CD4-positive, alpha-beta T cell treated with Interleukin-17A for 4 hours (primary cell): ENCODE results near the gene SP1.
A peak's percentile ranks its signal among the peaks of the same experiment; 100 is the strongest.
"Not testable (repeated sequence)": the region's sequence is repeated elsewhere in the genome, so short reads cannot be mapped to it uniquely, and the experiment has no call there.

ENCODE experiments used
- DNase-seq: peaks from one replicate; pipeline ENCODE4 v3.0.0-alpha.2; 2020; ENCODE audit warnings: mixed read lengths

The SP1 gene

GRCh38 chr12:53380104-53380793 lies at the start of gene SP1:
SP1 (plus strand) TSS chr12:53380176; CDS start chr12:53380292, 116 bp downstream.
- peak; percentile 94 for DNase-seq

DNA sequence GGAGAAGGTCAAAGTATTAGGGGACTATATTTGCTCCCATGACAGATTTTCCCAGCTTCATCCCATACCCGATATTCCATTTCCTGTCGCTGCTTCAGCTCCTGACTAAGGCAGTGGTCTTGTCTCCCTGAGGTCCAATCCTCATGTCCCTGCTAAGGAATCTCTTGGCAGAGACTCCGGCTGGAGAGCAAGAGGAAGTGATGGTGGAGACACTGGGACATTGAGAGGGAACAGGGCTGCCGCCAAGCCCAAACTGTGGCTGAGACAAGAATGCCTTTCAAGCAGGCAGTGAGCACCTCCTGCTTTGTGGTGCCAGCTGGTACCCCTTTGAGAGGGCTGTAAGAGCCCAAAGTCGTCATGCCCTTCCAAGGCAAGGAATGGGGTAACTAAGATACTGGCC lies 49.3 kb upstream of the SP1 start:
- no peak for DNase-seq

DNA sequence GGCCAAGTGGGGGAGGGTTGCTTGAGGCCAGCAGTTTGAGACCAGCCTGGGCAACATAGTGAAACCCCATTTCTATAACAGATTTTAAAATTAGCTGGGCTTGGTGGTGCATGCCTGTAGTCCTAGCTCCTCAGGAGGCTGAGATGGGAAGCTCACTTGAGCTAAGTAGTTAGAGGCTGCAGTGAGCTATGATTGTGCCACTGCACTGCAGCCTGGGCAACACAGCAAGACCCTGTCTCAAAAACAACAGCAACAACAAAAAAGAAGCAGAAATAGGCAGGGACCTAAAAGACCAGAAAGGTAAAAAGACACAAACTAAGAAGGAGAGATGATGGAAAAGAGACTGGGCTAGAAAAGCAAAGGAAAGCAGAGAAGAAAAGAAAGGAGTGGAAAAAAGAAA lies 47.6 kb upstream of the SP1 start:
- DNase-seq: not testable (repeated sequence)

DNA sequence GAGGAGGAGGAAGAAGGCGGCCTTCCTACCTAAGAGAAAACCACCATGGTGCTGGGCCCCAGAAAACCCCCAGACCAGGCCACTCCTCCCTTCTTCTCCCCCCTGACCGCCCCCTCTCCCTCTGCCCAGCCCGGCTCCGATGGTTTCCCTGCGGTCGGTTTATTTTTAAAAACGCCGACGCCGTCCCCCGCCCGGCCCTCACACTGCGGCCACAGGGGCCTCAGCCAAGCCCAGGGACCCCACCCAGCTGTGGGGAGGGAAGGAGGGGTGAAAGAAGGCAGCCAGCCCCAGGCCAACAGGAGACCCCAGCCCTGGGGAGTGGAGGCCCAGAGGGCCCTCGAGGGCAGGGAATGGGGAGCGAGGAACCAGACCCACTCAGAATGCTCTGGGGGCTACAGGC lies 47.2 kb upstream of the SP1 start:
- no peak for DNase-seq

- DNase-seq: no peak
Observed at GRCh38 chr12:53333289-53333688, 46.7 kb upstream of the SP1 start.

GRCh38 chr12:53333845-53334244 lies 46.1 kb upstream of the SP1 start:
- DNase-seq: no peak

DNA sequence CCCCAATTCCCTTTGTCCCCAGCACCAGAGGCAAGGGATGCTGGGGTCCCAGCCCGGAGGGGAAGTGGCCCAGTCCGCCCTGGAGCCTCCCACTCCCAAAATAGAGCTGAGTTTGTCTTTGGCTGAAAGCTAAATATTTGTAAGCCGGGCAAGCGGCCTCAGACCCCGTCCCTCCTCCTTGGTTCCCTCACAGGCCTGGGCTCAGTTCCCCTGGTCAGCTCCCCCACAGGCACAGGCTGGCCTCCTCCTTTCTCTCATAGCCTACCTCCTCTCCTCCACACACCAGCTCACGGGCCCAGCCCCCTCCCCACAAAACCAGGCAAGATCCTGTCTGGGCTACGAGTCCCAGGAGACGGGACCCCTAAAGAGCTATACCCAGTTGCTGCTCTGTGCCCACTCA lies 45.2 kb upstream of the SP1 start:
- no peak for DNase-seq

- DNase-seq: no peak
Observed at GRCh38 chr12:53336181-53336681, 43.7 kb upstream of the SP1 start, which contains the start of gene SP7. SP7 (minus strand) TSS chr12:53336354; CDS start chr12:53335646, 708 bp downstream.

- no peak for DNase-seq
Observed at GRCh38 chr12:53338017-53338416, 42.0 kb upstream of the SP1 start.

- no peak for DNase-seq
Observed at GRCh38 chr12:53338916-53339315, 41.1 kb upstream of the SP1 start.

- DNase-seq: no peak
Observed at GRCh38 chr12:53340398-53340797, 39.6 kb upstream of the SP1 start.

- no peak for DNase-seq
Observed at GRCh38 chr12:53343449-53343848, 36.5 kb upstream of the SP1 start.

GRCh38 chr12:53343969-53344368 lies 36.0 kb upstream of the SP1 start:
- peak; percentile 28 for DNase-seq

- DNase-seq: no peak
Observed at GRCh38 chr12:53344487-53344823, 35.5 kb upstream of the SP1 start.

DNA sequence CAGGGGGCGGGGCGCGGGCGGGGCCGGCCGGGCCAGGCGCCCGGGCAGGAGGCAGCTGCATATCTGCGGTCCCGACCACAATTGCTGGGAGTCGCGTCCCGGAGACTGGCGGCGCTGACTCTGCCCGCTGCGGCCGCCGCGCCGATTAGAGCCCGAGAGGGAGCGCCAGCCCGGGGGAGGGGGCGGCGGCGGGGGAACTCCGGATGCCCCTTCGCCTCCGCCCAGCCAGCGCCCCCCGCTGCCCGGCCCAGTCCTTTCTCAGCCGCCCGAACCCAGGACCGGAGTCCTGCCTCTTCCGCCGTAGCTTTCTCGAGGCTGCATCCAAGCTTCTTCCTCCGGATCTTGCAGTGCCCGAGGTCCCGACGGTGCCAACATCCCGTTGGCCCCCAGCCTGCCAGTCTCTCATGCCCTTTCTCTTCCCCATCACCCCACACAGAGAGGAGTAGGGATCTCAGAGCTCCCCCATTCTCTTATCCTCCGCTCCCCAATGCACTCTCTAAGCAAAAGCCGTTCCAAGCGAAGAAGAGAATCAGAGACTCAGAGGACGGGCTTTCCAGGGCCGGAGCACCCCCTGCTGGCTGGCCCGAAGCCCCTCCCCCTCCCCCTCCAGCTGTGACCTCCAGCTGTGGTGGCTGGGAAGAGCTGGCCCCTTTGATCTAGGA lies 35.0 kb upstream of the SP1 start:
- DNase-seq: peak; percentile 83

DNA sequence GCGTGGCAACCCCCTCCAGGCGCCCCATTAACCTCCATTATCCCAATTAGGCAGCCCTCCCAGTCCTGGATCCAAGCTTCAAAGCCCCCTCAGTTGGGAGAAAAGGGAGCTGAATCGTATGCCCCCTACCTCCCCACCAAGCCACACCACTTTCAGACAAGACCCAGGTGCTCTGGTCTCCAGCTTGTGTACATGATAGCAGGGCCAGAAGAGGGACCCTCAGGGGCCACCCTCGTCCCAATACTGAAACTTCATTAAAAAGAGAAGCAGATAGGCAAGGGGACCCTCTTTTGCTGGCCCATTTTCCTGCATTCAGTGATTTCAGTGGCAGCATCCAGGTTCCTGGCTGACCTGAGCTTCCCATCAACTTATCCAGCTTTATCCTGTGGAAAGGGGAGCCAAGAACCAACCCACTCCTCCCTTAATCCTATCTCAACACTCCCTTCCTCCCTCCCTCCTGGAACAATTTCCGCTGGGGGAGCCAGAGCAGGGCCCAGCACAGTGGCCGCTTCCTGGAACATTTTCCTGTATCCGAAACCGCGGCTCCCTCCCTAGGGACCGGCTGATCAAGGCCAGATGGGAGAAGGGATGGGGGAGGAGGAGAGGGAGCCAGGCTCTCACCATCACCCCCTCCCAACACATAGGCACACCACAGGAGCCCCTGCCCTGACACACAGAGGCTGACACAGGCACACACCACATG lies 34.3 kb upstream of the SP1 start:
- DNase-seq: no peak

GRCh38 chr12:53346491-53346890 lies 33.5 kb upstream of the SP1 start:
- DNase-seq: no peak

DNA sequence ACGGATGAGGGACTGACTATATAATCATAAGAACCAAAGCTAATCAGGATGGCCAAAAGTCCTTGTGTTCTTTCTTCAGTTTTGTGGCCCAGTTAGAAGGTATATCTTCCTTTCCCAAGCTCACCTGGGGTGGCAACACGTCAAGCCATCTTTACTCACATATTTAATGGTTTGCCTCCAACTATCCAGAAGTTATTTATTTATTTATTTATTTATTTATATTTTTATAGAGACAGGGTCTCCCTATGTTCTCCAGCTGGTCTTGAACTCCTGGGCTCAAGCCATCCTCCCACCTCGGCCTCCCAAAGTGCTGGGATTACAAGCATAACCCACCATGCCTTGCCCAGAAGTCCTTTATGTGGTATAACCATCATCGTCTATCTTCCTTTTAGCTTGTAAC lies 32.1 kb upstream of the SP1 start:
- DNase-seq: no peak

- DNase-seq: peak; percentile 91
Observed at GRCh38 chr12:53352331-53353256, 27.4 kb upstream of the SP1 start.

DNA sequence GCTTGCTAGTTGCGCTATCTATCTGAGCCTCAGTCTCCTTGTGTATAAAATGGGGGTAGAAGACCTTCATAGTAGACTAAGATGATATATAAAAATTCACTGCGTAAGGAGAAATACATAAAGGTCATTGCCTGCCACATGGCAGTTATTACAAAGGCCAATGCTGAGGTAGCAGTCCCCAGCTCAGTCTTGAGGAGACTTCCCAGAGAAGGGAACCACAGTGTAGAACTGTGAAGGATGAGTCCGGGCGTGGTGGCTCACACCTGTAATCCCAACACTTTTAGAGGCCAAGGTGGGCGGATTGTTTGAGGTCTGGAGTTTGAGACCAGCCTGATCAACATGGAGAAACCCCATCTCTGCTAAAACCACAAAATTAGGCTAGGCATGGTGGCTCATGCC lies 26.7 kb upstream of the SP1 start:
- DNase-seq: no peak

DNA sequence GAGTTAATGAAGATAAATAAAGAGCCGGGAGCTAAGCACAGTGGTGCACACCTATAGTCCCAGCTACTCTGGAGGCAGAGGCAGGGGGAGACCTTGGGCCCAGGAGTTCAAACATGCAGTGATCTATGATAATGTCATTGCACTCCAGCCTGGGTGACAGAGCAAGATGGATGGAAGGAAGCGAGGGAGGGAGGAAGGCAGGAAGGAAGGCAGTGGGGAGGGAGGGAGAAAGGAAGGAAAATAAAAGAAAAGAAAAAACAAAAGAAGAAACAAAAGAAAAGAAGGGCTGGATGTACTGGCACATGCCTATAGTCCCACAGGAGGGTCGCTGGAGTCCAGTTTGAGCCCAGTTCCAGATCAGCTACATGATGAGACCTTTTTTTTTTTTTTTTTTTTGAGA lies 24.9 kb upstream of the SP1 start:
- DNase-seq: no peak

- DNase-seq: no peak
Observed at GRCh38 chr12:53358836-53359419, 21.0 kb upstream of the SP1 start.
